Stimulated activated CD4-positive, alpha-beta T cell treated with anti-CD3 and anti-CD28 coated beads, Interleukin-2, amount 100 ng/mL, for 48 hours (primary cell): ENCODE results near the gene SGMS1.
"Not testable (repeated sequence)": the region's sequence is repeated elsewhere in the genome, so short reads cannot be mapped to it uniquely, and the experiment has no call there.

Source experiments
- DNase-seq, 2 donors: peaks; one replicate each; pipeline ENCODE4 v3.0.0-alpha.2; 2020

The SGMS1 gene

GRCh38 chr10:50456719-50457118 lies 167.0 kb downstream of the SGMS1 start:
- no peak for DNase-seq

- no peak for DNase-seq
Observed at GRCh38 chr10:50453940-50454339, 169.8 kb downstream of the SGMS1 start.

- DNase-seq, result no peak
Observed at GRCh38 chr10:50452603-50453002, 171.2 kb downstream of the SGMS1 start.

GRCh38 chr10:50447691-50448090 lies 176.1 kb downstream of the SGMS1 start:
- no peak for DNase-seq

- not testable (repeated sequence) for DNase-seq
Observed at GRCh38 chr10:50445777-50446176, 178.0 kb downstream of the SGMS1 start.

- no peak for DNase-seq
Observed at GRCh38 chr10:50440489-50440888, 183.3 kb downstream of the SGMS1 start.

- no peak for DNase-seq
Observed at GRCh38 chr10:50439806-50440205, 183.9 kb downstream of the SGMS1 start.

GRCh38 chr10:50439187-50439586 lies 184.6 kb downstream of the SGMS1 start:
- no peak for DNase-seq

GRCh38 chr10:50438049-50438936 lies 185.5 kb downstream of the SGMS1 start:
- no peak for DNase-seq

GRCh38 chr10:50437248-50437647 lies 186.5 kb downstream of the SGMS1 start:
- DNase-seq, result no peak

- DNase-seq, result no peak
Observed at GRCh38 chr10:50436805-50437204, 187.0 kb downstream of the SGMS1 start.

GRCh38 chr10:50432211-50433009 lies 191.3 kb downstream of the SGMS1 start:
- DNase-seq, result no peak

- no peak for DNase-seq
Observed at GRCh38 chr10:50431791-50432190, 192.0 kb downstream of the SGMS1 start.

- no peak for DNase-seq
Observed at GRCh38 chr10:50431133-50431532, 192.6 kb downstream of the SGMS1 start.

- no peak for DNase-seq
Observed at GRCh38 chr10:50426485-50426884, 197.3 kb downstream of the SGMS1 start.

- DNase-seq, result not testable (repeated sequence)
Observed at GRCh38 chr10:50425215-50425614, 198.5 kb downstream of the SGMS1 start.

- DNase-seq, result no peak
Observed at GRCh38 chr10:50423448-50423847, 200.3 kb downstream of the SGMS1 start.

GRCh38 chr10:50422259-50422658 lies 201.5 kb downstream of the SGMS1 start:
- no peak for DNase-seq

GRCh38 chr10:50421026-50421719 lies 202.6 kb downstream of the SGMS1 start:
- DNase-seq, result no peak

- DNase-seq, result no peak
Observed at GRCh38 chr10:50420196-50420595, 203.6 kb downstream of the SGMS1 start.

GRCh38 chr10:50419756-50420155 lies 204.0 kb downstream of the SGMS1 start:
- no peak for DNase-seq

- no peak for DNase-seq
Observed at GRCh38 chr10:50419091-50419490, 204.7 kb downstream of the SGMS1 start.
